HG03196 (cell line): ENCODE measurements around the gene TANK.
"Not testable (repeated sequence)": the region's sequence is repeated elsewhere in the genome, so short reads cannot be mapped to it uniquely, and the experiment has no call there.

Source experiments
- ATAC-seq: cut with Tn5 transposase; IDR thresholded peaks from one replicate; pipeline ENCODE4 v1.9.1; 2021; ENCODE audit not compliant: unreplicated experiment

TANK gene

GRCh38 chr2:161132384-161132783 is 27.8 kb upstream of the TANK start:
- ATAC-seq: not testable (repeated sequence)

GRCh38 chr2:161133366-161133765 is 26.9 kb upstream of the TANK start:
- ATAC-seq: no peak

GRCh38 chr2:161134547-161135518 is 25.4 kb upstream of the TANK start:
- no peak for ATAC-seq

- ATAC-seq: no peak
These were observed 24.2 kb upstream of the TANK start for GRCh38 chr2:161135951-161136593.

- ATAC-seq: peak; percentile 79
These were observed 23.4 kb upstream of the TANK start for GRCh38 chr2:161136696-161137324.

- peak; percentile 32 for ATAC-seq
These were observed 21.8 kb upstream of the TANK start for GRCh38 chr2:161138429-161138828.

- peak; percentile 27 for ATAC-seq
These were observed 20.9 kb upstream of the TANK start for GRCh38 chr2:161139098-161139987.

GRCh38 chr2:161141033-161141432 is 19.2 kb upstream of the TANK start:
- ATAC-seq: peak; percentile 36

- ATAC-seq: no peak
These were observed 13.9 kb upstream of the TANK start for GRCh38 chr2:161146209-161146775.

GRCh38 chr2:161146996-161147395 is 13.2 kb upstream of the TANK start:
- no peak for ATAC-seq

GRCh38 chr2:161147856-161148255 is 12.4 kb upstream of the TANK start:
- no peak for ATAC-seq

- ATAC-seq: no peak
These were observed 9.5 kb upstream of the TANK start for GRCh38 chr2:161150704-161151103.

- no peak for ATAC-seq
These were observed 7.9 kb upstream of the TANK start for GRCh38 chr2:161152302-161152701.

- no peak for ATAC-seq
These were observed 1.3 kb upstream of the TANK start for GRCh38 chr2:161158882-161159281.

GRCh38 chr2:161159456-161160225 is 587 bp upstream of the TANK start:
- peak; percentile 13 for ATAC-seq

GRCh38 chr2:161161074-161161706 is 962 bp downstream of the TANK start:
- peak; percentile 1 for ATAC-seq

- no peak for ATAC-seq
These were observed 3.2 kb downstream of the TANK start for GRCh38 chr2:161163440-161163839.

GRCh38 chr2:161164161-161164560 is 3.9 kb downstream of the TANK start:
- no peak for ATAC-seq

- no peak for ATAC-seq
These were observed 5.0 kb downstream of the TANK start for GRCh38 chr2:161165266-161165665.
